Midbrain (tissue), 1 donor: Measurements from ENCODE around the gene B3GNT4.
"Not testable (repeated sequence)": the region's sequence is repeated elsewhere in the genome, so short reads cannot be mapped to it uniquely, and the experiment has no call there.

ENCODE experiments used
- DNase-seq: peaks from one replicate; lab custom pipeline; 2025; lab: John Stamatoyannopoulos, UW

The B3GNT4 gene

DNA sequence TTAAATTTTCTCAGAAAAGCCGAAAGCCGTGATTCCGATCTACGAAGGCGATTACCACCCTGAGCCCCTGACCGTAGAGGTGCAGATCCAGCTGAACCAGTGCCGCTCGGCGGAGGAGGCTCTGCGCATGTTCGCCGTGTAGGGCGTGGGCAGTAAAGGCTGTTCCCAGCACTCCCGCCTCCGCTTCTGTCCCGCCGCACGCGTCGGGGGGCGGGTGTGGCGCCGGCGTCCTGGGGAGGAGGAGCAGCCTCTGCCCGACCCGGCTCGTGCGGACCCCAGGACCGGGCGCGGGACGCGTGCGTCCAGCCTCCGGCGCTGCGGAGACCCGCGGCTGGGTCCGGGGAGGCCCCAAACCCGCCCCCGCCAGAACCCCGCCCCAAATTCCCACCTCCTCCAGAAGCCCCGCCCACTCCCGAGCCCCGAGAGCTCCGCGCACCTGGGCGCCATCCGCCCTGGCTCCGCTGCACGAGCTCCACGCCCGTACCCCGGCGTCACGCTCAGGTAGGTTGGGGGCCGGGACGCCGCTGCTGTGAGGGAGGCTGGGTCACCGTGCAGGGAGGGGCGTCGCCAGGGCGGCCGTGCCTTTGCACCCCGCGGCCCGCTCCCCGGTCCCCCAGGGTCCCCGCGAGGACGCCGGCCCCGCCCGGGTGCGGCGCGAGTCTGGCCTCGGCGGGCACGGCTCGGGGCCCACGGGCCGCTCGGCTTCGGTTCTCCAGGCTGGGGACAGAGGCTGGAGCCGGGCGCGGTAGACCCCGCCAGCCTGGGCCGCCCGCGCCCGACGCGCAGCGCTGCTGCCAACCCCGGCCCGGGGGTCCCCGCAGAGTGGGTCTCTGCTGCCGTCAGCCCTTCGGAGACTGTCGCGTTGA, at the start of gene B3GNT4:
Gene B3GNT4 (plus strand): TSS at position 409 of the 866 bp plus-strand sequence. CDS start 910 bp downstream, outside the sequence.
- DNase-seq, result no peak

DNA sequence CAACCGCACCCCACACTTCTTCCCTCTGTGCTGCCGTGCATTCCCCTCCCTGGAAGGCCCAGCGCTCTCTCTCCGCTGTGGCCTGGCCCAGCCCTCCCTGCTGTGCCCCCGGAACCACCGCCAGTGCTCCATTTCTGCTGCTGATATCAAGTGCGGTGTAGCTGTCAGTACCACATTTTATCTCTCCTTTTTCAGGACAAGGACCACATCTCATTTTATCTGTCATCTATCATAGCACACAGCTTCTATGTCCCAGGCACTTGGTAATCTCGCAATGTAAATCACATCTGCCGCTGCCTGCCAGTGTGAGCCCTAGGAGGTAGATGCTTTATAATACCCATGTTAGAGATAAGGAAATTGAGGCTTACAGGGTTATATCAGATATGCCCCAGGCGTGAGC, 47.8 kb upstream of the B3GNT4 start:
- no peak for DNase-seq

DNA sequence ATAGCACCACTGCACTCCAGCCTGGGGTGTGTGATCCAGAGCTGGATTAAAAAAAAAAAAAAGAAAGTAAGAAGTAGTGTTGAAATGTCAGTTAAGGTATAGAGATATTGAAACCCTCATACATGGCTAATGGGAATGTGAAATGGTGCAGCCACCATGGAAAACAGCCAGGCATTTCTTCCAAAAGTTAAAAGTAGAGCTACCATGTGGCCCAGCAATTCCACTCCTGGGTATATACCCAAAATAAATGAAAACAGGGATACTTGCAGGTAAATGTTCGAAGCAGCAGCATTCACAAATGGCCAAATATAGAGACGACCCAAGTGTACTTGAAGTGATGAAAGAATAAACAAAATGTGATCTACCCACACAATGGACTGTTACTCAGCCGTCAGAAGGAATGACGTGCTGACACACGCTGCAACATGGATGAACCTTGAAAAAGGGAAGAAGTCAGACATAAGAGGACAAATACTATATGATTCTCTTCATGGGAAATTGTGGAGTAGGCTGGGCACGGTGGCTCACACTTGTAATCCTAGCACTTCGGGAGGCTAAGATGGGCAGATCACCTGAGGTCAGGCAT, 44.7 kb upstream of the B3GNT4 start:
- DNase-seq, result no peak

DNA sequence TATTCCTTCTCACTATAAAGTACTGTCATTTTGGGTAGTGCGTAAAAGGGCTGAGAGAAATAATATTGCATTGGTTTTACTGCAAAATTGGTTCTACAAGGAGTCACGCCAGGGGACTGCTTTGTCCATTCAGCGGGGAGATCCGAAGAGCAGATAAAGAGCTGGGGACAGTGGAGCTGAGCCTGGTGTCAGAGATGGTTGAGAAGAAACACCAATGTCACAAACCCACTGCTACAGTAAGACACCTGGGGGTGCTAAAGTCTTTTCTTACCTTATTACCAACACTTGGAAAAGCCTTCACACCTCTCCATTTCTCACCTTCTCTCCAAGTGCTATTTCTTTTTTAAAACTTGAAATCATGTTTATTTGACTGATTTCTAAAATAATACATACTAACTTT, 43.6 kb upstream of the B3GNT4 start:
- DNase-seq, result no peak

DNA sequence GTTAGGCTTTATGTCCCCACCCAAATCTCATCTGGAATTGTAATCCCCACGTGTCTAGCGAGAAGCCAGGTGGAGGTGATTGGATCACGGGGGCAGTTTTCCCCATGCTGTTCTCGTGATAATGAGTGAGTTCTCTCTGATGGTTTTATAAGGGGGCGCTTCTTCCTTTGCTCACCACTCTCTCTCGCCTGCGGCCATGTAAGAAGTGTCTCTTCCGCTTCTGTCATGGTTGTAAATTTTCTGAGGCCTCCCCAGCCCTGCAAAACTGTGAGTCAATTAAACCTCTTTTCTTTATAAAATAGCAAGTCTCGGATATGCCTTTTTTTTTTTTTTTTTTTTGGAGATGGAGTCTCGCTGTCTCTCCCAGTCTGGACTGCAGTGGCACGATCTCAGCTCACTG, 42.7 kb upstream of the B3GNT4 start:
- no peak for DNase-seq

DNA sequence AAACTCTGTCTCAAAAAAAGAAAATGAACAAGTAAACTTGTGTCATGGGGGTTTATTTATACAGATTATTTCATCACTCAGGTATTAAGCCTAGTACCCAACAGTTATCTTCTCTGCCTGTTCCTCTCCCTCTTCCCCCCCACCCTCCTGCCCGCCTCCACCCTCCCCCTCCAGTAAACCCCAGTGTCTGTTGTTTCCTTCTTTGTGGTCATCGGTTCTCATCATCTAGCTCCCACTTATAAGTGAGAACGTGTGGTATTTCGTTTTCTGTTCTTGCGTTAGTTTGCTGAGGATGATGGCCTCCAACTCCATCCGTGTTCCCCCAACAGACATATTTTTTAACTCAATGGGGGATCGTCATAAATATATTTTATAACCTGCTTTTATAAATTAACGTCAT, 41.8 kb upstream of the B3GNT4 start:
- no peak for DNase-seq

DNA sequence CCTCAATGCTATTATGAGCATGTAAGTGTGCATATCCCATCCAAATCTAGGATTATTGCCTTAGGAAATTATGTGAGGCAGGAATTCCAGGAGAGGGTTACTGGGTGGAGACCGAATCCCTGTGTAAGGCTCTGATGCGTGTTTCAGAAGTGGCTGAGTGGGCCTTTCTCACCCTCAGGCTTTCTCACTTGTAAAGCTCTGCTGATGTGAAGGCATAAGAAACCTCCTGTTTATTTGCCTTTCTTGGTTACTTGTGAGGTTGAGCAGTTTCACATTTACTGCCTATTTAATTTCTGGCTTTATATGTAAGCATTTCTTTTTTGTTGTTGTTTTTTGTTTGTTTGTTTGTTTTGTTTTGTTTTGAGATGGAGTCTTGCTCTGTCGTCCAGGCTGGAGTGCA, 40.5 kb upstream of the B3GNT4 start:
- no peak for DNase-seq

DNA sequence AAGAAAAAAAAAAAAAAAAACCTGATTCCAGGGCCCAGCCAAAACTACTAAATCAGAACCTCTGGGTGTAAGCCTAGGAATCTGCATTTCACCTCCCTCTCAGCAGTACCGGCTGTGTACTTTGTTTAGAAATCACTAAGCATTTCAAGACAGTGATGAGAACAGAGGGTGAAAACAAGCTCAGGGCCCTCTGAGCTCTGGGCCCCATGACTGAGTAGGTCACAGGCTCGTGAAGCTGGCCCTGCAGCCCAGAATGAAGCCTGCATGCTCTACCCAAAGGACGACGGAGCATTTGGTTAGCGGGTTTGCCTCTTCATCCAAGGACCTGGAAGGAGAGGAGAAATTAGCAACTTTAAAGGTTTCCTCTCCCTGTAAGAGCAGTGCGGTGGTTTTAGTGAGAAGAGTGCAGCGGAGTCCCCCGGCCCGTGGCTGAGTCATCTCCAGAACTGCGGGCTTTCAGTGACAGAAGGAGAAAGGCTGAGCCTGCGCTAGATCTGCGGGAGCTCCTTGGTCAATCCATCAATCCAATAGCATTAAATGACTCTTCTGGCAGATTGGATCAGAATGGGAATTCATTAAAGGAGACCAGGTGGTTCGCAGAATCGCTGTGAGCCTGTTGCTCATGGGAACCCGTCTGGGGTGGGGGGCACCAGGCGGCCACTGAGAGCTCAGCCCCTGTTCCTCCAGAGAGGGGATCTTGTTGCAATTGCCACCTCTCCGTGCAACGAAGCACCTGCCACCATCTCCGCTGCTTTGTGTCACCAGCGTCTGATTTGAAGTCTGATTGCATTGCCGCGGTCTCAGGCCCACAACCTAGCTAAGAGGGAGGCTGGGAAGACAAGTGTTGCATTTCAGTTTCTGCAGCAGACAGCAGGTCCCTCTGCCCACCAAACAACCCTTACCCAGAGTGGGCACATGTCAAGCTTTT, 36.8 kb upstream of the B3GNT4 start:
- no peak for DNase-seq

DNA sequence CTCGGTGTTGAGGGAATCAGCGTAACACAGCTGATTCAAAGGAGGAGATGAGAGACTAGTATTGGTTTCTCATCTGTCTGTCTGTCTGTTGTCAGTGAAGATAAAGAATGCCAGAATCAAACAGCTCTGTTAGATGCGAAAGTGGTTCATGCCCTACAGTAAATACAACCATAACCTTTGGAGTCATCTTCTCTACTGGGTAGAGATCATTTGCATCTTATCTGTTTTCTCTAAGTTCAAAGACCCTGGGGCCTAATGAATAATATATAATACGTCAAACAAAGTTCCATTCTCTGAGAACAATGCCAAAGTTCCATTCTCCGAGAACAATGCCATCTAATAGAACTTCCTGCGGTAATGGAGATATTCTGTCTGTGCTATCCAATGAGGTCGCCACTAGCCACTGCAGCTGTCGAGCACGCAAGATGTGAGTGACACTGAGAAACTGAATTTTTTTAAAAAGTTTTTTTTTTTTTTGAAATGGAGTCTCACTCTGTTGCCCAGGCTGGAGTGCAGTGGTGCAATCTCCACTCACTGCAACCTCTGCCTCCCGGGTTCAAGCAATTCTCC, 36.1 kb upstream of the B3GNT4 start:
- DNase-seq, result no peak

DNA sequence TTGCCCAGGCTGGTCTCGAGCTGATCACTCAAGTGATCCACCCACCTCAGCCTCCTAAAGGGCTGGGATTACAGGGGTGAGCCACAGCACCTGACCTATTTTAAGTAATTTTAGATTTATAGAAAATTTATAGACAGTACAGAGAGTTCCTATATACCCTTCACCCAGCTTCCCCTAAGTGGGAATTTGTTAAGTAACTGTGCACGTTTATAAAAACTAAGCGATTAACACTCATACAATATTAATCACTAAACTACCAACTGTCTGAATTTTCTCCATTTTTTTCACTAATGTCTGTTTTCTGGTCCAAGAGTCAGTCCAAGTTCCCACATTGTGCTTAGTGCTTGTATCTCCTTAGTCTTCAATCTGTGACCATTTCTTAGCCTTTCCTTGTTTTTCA, 35.0 kb upstream of the B3GNT4 start:
- no peak for DNase-seq

DNA sequence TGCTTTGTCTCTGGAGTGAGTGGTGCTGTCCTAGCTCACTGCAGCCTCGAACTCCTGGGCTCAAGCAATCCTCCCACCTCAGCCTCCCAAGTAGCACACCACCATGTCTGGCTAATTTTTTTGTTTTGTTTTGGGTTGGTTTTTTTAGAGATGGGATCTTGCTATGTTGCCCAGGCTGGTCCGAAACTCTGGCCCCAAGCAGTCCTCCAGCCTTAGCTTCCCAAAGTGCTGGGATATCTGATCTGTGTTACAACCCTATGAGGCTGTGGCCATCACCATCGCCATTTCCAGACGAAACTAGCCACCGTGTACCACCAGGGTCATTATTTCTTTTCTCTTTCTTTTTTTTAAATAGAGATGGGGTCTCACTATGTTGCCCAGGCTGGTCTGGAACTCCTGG, 32.1 kb upstream of the B3GNT4 start:
- no peak for DNase-seq

DNA sequence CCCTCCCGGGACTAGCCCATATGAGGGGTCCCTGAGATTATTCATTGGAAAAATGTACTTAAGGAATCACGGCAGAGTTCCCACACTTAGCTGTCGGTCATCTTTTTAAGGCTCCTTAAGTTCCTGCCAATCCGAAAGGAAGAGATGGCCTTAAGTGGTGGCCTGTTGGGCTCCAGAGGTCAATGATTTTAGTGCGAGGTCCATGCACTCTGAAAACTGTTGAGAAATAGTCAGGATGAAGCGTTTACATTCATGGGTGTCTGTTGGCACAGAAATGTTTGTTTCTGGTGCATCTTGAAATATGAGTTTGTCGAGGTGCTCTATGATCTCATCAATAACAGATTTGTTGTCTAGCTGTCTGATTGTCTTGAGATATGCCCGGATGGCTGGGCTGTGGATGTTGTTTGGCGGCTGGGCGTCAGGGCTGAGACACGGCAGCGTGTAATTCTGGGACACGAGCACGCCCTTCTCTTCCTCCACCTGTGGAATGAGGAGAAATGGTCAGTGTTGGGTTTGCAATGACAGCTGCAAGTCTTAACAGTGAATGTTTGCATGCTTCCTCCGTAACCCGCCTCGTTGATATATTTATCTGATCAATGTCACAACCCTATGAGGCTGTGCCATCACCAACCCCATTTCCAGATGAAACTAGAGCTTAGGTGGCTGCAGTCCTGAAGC, 31.1 kb upstream of the B3GNT4 start:
- DNase-seq, result no peak

DNA sequence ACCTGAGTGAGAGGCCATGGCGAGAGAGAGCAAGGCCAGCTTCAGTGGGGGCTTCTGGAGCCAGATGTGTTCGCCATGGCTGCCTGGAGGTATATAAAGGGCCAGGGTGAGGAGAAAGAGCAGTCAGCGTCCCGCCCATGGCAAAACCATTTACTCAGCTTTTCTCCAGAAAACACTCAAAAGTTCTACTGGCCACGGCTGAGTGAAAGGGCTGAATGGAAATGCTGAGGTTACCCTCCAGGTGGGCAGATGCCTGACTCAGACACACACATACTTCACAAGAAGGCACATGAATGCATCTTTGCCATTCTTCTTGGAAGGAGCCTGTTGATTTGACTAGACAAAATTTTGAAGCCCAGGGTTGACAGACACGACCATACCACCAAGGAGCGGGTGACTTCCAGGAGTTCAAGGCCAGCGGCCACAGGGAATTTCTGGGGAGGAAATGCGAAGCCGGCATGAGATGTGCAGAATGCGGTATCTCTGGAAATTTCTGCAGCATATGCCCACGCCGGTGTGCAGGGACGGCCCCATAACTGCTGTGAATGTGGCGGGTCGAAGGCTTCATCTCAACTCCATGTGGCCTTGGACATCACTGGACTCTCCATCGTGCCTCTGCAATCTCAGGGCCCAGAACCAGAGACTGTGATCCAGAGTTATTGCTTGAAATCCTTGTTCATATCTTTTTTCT, 29.2 kb upstream of the B3GNT4 start, which contains the start of gene IL31:
Gene IL31 (minus strand): TSS at position 67 of the 691 bp plus-strand sequence. CDS start 49 bp downstream, at position 18.
- no peak for DNase-seq

DNA sequence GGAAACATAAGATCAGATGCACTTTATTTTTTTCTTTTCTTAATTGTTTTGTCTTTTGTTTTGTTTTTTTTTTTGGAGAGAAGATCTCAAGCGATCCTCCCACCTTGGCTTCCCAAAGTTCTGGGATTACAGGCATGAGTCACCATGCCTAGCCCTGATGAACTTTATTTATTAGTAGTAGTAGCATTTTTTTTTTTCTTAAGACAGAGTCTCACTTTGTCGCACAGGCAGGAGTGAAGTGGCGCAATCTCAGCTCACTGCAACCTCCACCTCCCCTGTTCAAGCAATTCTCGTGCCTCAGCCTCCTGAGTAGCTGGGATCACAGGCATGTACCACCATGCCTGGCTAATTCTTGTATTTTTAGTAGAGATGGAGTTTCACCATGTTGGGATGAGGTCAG, 27.0 kb upstream of the B3GNT4 start:
- not testable (repeated sequence) for DNase-seq

DNA sequence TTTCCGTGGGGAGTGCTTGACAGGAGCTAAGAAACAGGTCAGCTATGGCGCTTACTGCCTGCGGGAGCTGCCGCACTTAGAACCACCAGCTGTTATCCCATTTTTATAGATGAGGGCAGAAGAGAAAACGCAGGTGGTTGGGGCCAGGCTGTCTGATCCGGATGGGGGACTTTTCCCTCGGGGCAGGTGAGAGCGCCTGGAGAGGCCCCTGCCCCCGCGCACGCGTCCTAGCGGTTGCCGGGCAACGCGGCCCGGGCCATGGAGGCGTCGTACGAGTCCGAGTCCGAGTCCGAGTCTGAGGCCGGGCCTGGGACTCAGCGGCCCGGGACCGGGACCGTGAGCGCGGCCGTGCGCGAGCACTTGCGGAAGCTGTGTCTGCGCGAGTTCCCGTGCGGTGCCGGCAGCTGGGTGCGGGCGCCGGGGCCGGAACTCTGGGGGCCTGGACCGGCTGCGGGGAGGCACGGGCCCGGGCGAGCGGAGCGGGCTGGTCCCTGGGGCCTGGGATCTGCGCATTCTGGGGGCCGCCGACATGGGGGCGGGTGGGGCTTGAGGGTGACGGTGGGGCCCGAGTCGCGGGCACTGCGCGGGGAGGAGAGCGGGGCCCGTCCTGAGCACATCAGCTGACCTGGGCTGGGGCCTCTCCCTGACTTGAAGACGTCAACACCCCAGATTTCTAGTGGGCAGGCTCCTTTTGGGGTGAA, 20.5 kb upstream of the B3GNT4 start, which contains the start of gene LRRC43:
Gene LRRC43 (plus strand): TSS at position 237 of the 701 bp plus-strand sequence. CDS start 22 bp downstream, at position 259.
- no peak for DNase-seq

DNA sequence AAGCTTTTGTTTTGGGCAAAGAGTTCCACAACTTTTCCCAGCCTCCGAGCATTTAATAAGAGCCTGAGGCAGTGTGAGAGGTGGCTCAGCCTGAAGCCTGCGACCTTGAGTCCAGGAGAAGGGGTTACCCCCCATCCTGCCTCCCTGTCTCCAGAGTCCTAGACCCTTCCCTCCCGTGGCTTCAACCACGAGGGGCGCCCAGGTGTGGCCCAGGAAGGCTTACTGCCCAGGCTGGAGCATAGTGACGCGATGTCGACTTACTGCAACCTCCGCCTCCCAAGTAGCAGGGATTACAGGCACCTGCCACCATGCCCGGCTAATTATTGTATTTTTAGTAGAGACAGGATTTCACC, 19.9 kb upstream of the B3GNT4 start:
- no peak for DNase-seq

DNA sequence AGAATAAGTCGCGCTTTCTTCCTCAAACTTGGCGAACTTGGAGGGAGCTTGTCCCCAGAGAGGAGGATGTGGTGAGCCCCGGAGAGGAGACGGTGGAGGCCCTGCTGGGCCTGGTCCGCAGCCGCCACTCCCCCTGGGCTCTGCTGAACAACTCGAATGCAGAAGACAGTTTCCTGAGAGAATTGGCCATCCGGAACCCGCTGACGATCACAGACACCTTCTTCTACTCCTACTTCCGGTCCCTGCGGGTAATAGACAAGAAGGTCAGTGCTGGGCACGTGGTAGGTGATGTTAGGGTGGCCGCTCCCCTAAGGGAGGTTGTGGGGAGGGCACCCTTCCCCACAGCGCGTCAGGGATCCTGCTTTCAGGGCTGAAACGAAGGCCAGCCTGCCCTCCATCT, 19.0 kb upstream of the B3GNT4 start:
- DNase-seq, result no peak

DNA sequence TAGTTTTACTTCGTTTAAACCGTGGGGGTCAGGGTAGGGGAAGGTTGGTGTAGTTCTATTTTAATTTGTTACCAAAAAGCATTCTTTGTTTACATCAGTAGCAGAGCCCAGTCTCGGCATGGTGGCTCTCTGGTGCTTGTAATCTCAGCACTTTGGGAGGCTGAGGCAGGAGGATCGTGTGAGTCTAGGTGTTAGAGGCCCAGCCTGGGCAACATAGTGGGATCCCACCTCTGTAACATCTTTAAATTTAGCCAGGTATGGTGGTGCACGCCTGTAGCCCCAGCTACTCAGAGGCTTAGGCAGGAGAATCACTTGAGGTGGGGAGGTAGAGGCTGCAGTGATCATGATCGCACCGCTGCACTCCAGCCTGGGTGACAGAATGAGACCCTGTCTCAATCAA, 18.4 kb upstream of the B3GNT4 start:
- DNase-seq, result no peak

DNA sequence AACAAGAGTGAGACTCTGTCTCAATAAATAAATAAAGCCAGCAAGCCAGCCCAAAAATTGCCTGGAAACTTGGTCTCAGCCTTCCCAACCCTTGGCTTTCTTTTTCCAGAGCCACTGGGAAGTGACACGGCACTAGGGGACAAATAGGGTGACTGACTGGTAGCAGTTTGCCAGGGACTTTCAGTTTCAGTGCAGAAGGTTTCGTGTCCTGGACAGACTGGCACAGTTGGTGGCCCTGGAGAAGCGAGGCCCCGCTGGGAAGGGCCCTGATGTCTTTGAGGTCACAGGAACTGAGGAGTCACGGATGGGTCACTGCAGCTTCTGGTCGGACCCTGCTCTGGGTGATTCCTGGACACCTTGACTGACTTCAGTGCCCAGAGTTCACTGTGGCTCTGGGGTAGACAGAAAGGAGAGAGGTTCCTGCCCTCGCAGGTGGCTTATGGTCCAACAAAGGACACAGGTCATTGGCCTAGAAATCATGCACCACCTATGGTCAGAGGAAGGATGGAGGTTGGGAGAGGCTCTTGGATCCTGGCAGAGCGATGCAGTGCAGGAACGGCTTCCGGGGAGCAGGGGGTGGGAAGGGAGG, 17.9 kb upstream of the B3GNT4 start:
- no peak for DNase-seq

DNA sequence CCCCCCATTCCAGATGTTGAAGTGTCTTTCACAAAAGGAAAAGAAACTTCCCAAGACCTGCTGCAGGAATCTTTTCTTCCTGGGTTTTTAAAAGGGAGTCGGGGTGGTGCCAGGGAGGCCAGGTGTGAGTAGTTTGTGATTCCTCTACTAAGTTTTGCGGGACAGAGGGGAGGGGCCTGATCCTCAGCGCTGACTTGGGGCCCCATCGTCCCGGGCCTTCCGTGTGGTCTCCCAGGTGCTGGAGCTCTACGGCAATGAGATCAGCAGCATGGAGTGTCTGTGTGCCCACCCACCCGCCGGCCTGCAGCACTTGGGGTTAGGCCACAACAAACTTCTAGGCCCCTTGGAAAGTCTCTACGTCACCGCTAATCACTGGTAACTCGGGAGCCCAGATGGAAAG, 16.0 kb upstream of the B3GNT4 start:
- no peak for DNase-seq
